Neural crest cell (in vitro differentiated cells): ENCODE measurements around the gene ACIN1. TPM values are rescaled to one million over a fixed set of nuclear protein-coding genes. Genes with fewer than 3 reads are reported as not detected.

Source experiments
- DNase-seq: peaks from one replicate; pipeline ENCODE4 v3.0.0; 2021; ENCODE audit warnings: low read depth, mixed read lengths, low spot score
- H3K27ac Mint-ChIP-seq: one replicate; pipeline ENCODE4 v1.8.0; 2021; ENCODE audit warnings: mild to moderate bottlenecking, mixed read lengths; ENCODE audit not compliant: unreplicated experiment
- H3K27me3 Mint-ChIP-seq: 2 replicates; pipeline ENCODE4 v1.8.0; 2021; ENCODE audit warnings: low read depth, mild to moderate bottlenecking, mixed read lengths
- H3K36me3 Mint-ChIP-seq: 2 replicates; pipeline ENCODE4 v1.8.0; 2021; ENCODE audit warnings: low read depth, mild to moderate bottlenecking, mixed read lengths
- H3K4me1 Mint-ChIP-seq: 2 replicates; pipeline ENCODE4 v1.8.0; 2021; ENCODE audit warnings: mixed read lengths
- H3K4me3 Mint-ChIP-seq: one replicate; pipeline ENCODE4 v1.8.0; 2021; ENCODE audit warnings: mild to moderate bottlenecking, mixed read lengths
- H3K9me3 Mint-ChIP-seq: 2 replicates; pipeline ENCODE4 v1.8.0; 2021; ENCODE audit warnings: mixed read lengths
- CTCF ChIP-seq: fragments of 200-600 bp; sonication (generic); conservative IDR thresholded peaks from 2 replicates; pipeline ENCODE4 v1.5.0; 2021; ENCODE audit warnings: antibody characterized with exemption, mild to moderate bottlenecking
- total RNA-seq: library from RNA; stranded (reverse); gene quantifications from 2 replicates; pipeline ENCODE4 v1.2.1, GENCODE V29; 2021

ACIN1 gene
- total RNA-seq, 1 donor from 2014 or later = 352 TPM

GRCh38 chr14:23132970-23133369, 38.0 kb upstream of the ACIN1 start:
- H3K36me3 Mint-ChIP-seq = no peaks in the 10 kb centered on the region
- no peak overlapping the region for H3K27ac Mint-ChIP-seq
- H3K4me1 Mint-ChIP-seq = no peaks in the 10 kb centered on the region
- DNase-seq = no peak
- H3K4me3 Mint-ChIP-seq = no peak overlapping the region
- no peak for TF ChIP-seq CTCF
- H3K9me3 Mint-ChIP-seq = no peaks in the 10 kb centered on the region
- peaks cover 2% of the 10 kb centered on the region for H3K27me3 Mint-ChIP-seq

GRCh38 chr14:23131482-23131881, 36.5 kb upstream of the ACIN1 start:
- Mint-ChIP-seq H3K27me3 (peaks cover 2% of the 10 kb centered on the region), H3K27ac (no peak overlapping the region), H3K4me1 (no peaks in the 10 kb centered on the region), H3K36me3 (no peaks in the 10 kb centered on the region), H3K4me3 (no peak overlapping the region), H3K9me3 (no peaks in the 10 kb centered on the region)
- no peak for DNase-seq
- TF ChIP-seq CTCF = no peak

- no peak for TF ChIP-seq CTCF
- peaks cover 2% of the 10 kb centered on the region for H3K27me3 Mint-ChIP-seq
- no peak for DNase-seq
- no peaks in the 10 kb centered on the region for H3K36me3 Mint-ChIP-seq
- no peaks in the 10 kb centered on the region for H3K9me3 Mint-ChIP-seq
- peaks cover 3% of the 10 kb centered on the region for H3K4me1 Mint-ChIP-seq
- H3K27ac Mint-ChIP-seq = no peak overlapping the region
- no peak overlapping the region for H3K4me3 Mint-ChIP-seq
Observed at GRCh38 chr14:23130871-23131270, 35.9 kb upstream of the ACIN1 start.

GRCh38 chr14:23129759-23130316, 34.9 kb upstream of the ACIN1 start:
- Mint-ChIP-seq H3K27ac (no peak overlapping the region), H3K4me3 (no peak overlapping the region), H3K4me1 (peaks cover 4% of the 10 kb centered on the region), H3K9me3 (no peaks in the 10 kb centered on the region), H3K36me3 (no peaks in the 10 kb centered on the region), H3K27me3 (peaks cover 2% of the 10 kb centered on the region)
- DNase-seq = no peak
- no peak for TF ChIP-seq CTCF

- Mint-ChIP-seq H3K4me1 (peaks cover 4% of the 10 kb centered on the region), H3K36me3 (no peaks in the 10 kb centered on the region), H3K27me3 (peaks cover 2% of the 10 kb centered on the region), H3K4me3 (no peak overlapping the region), H3K9me3 (no peaks in the 10 kb centered on the region), H3K27ac (no peak overlapping the region)
- DNase-seq = no peak
- TF ChIP-seq CTCF = no peak
Observed at GRCh38 chr14:23128969-23129758, 34.2 kb upstream of the ACIN1 start.
